Brain microvascular endothelial cell (primary cell): ENCODE results near the gene FGF10.

Experiments
- DNase-seq: peaks from one replicate; pipeline ENCODE4 v3.0.0-alpha.2; 2020
- H3K27ac ChIP-seq: fragments of 250-450 bp; sonication (Bioruptor Pico); 2 replicates; pipeline ENCODE4 v1.5.1; 2020; ENCODE audit warnings: mild to moderate bottlenecking, moderate library complexity
- H3K27me3 ChIP-seq: fragments of 250-450 bp; sonication (Bioruptor Pico); replicated peaks from 2 replicates; pipeline ENCODE4 v1.5.1; 2020; ENCODE audit warnings: mild to moderate bottlenecking
- H3K36me3 ChIP-seq: fragments of 250-450 bp; sonication (Bioruptor Pico); replicated peaks from 2 replicates; pipeline ENCODE4 v1.5.1; 2020; ENCODE audit warnings: mild to moderate bottlenecking
- H3K4me3 ChIP-seq: 2 replicates; pipeline ENCODE4 v1.5.1; 2011; ENCODE audit warnings: low read depth, mild to moderate bottlenecking, control low read depth, low read length, moderate library complexity
- CTCF ChIP-seq: IDR thresholded peaks from 2 replicates; pipeline ENCODE4 v1.5.1; 2011; ENCODE audit warnings: low read depth, mild to moderate bottlenecking, moderate library complexity, low read length, control low read depth, inconsistent platforms; ENCODE audit errors: missing control alignments
- in situ Hi-C: cut with HindIII; loops from 2 replicates; pipeline ENCODE4 v1.10.0; 2017; ENCODE audit warnings: low sequenced_read_pairs, low pct_ligation_motif_present

Gene FGF10

DNA sequence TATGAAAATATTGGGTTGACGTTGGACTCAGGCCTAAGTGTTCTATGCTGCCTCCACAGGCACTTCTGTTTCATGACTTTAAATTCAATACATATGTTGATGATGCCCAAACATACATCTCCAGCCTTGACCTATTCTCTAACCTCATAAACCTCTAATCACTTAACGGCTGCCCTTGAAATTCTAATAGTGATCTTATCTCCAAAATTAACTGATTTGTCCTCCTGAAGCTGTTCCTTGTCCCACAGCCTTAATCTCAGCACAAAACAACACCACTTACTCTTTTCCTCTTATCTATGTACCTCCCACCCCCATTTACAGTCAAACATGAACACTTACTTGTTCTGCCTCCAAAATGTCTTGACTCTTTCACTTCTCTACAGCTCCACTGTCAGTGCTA, 43.3 kb downstream of the FGF10 start:
- no peak for TF ChIP-seq CTCF
- Histone ChIP-seq H3K4me3 (no peak overlapping the region), H3K27me3 (no peaks in the 10 kb centered on the region), H3K27ac (no peak overlapping the region), H3K36me3 (no peaks in the 10 kb centered on the region)
- no peak for DNase-seq
- in situ Hi-C loops: no loop called here

DNA sequence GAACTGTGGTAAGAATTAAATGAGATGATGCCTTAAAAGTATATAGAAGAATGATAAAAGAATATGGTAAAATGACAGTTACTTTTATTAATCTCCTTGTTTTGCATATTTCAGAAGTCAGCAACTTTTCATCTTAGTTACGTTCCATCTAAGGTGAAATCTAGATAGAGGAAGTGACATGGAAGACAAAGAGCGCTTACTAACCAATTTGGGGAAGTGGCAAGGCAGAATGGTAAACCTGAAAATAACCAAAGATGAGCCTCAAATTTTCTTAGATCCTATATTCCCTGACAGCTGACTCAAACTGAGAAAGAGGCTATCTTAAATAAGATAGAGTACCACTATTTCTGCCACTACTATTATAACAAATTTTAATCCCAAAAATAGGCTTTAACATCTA, 52.5 kb downstream of the FGF10 start:
- DNase-seq: no peak
- TF ChIP-seq CTCF: no peak
- in situ Hi-C loops: no loop called here
- Histone ChIP-seq H3K27ac (no peak overlapping the region), H3K4me3 (no peak overlapping the region), H3K36me3 (no peaks in the 10 kb centered on the region), H3K27me3 (no peaks in the 10 kb centered on the region)

- no peak overlapping the region for H3K4me3 ChIP-seq
- TF ChIP-seq CTCF: no peak
These were observed 54.6 kb downstream of the FGF10 start for GRCh38 chr5:44334622-44335021.

GRCh38 chr5:44332285-44332971, 56.8 kb downstream of the FGF10 start:
- H3K27ac ChIP-seq: no peak overlapping the region
- H3K27me3 ChIP-seq: no peaks in the 10 kb centered on the region
- peak; percentile 0 for DNase-seq
- peak; percentile 37 for TF ChIP-seq CTCF
- H3K4me3 ChIP-seq: no peak overlapping the region
- H3K36me3 ChIP-seq: no peaks in the 10 kb centered on the region
- in situ Hi-C loops: no loop called here

More at GRCh38 chr5:44334622-44335021, 54.6 kb downstream of the FGF10 start:
- Histone ChIP-seq H3K27me3 (no peaks in the 10 kb centered on the region), H3K27ac (no peak overlapping the region), H3K36me3 (no peaks in the 10 kb centered on the region)
- no peak for DNase-seq
- in situ Hi-C loops: no loop called here

GRCh38 chr5:44331471-44332050, 57.7 kb downstream of the FGF10 start:
- H3K4me3 ChIP-seq: no peak overlapping the region
- no peaks in the 10 kb centered on the region for H3K27me3 ChIP-seq
- in situ Hi-C loops: no loop called here
- DNase-seq: no peak
- TF ChIP-seq CTCF: no peak
- H3K36me3 ChIP-seq: no peaks in the 10 kb centered on the region
- H3K27ac ChIP-seq: no peak overlapping the region

GRCh38 chr5:44329716-44330115, 59.5 kb downstream of the FGF10 start:
- no peak overlapping the region for H3K4me3 ChIP-seq
- no peaks in the 10 kb centered on the region for H3K36me3 ChIP-seq
- TF ChIP-seq CTCF: no peak
- in situ Hi-C loops: no loop called here
- H3K27ac ChIP-seq: no peak overlapping the region
- no peak for DNase-seq
- H3K27me3 ChIP-seq: no peaks in the 10 kb centered on the region
